IPS DF 4.7 (cell line): Measurements from ENCODE around the gene LRP5.

Source experiments
- DNase-seq: peaks from one replicate; pipeline ENCODE4 v3.0.0-alpha.2; 2013; ENCODE audit warnings: low spot score; ENCODE audit errors: extremely low read depth

The LRP5 gene

DNA sequence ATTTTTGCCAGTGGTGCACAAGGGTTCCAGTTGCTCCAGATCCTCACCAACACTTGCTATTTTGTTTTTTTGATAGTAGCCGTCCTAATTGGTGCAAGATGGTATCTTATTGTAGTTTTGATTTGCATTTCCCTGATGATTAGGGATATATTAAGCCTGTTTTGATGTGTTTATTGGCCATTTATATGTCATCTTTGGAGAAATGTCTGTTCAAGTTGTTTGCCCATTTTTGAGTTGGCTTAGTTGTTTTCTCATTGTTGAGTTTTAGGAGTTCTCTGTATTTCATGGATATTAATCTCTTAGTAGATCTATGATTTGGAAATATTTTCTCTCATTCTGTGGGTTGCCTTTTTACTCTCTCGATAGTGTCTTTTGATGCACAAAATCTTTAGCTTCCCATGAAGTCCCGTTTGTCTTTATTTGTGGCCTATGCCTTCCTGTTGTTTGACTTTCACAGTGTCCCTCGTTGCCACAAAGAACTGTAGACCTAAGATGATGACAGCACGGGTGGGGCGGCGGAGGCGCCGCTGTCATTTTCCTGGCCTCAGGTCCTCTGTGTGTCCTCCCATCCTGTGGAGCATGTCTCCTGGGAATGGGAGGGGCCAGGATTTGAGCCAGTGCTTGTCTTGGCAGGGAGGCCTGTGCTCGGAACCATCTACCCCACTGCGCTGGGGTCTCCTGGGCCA lies 33.5 kb downstream of the LRP5 start:
- no peak for DNase-seq

DNA sequence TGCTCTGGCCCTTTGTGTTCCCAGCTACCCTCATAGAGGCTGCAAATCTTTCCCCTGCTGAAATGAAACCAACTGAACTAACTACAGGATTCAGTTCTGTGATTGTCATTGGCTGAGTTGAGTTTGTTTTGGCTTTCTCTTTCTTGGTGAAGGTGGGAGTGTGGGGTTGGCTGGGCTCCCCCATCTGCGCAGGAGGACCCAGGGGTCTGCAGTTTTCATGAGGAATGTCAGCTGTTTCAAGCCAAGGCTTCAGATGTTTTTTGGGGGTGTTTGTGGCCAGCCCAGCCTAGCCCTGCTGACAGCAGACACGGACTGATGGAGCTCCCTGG lies 34.0 kb downstream of the LRP5 start:
- DNase-seq = no peak

DNA sequence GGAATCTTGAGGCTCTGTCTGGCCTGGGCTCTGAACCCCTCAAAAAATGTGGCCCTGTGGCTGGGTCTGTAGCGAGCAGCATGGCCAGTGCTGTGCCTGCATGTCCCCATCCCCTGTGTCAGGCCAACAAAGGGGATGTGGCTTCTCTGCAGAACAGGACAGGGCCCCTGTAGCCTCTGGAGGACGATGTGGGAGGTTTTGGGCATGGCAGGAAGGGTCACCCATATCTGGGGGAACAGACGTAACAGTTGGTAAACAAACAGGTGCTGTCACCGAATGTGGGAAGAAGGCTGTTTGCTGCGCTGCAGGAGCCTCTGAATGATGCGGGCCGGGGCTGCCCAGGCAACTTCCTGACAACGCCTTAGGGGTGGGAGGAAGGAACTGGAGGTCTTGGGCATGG lies 35.0 kb downstream of the LRP5 start:
- DNase-seq = no peak

DNA sequence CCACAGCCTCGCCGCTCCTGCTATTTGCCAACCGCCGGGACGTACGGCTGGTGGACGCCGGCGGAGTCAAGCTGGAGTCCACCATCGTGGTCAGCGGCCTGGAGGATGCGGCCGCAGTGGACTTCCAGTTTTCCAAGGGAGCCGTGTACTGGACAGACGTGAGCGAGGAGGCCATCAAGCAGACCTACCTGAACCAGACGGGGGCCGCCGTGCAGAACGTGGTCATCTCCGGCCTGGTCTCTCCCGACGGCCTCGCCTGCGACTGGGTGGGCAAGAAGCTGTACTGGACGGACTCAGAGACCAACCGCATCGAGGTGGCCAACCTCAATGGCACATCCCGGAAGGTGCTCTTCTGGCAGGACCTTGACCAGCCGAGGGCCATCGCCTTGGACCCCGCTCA lies 35.5 kb downstream of the LRP5 start:
- no peak for DNase-seq

DNA sequence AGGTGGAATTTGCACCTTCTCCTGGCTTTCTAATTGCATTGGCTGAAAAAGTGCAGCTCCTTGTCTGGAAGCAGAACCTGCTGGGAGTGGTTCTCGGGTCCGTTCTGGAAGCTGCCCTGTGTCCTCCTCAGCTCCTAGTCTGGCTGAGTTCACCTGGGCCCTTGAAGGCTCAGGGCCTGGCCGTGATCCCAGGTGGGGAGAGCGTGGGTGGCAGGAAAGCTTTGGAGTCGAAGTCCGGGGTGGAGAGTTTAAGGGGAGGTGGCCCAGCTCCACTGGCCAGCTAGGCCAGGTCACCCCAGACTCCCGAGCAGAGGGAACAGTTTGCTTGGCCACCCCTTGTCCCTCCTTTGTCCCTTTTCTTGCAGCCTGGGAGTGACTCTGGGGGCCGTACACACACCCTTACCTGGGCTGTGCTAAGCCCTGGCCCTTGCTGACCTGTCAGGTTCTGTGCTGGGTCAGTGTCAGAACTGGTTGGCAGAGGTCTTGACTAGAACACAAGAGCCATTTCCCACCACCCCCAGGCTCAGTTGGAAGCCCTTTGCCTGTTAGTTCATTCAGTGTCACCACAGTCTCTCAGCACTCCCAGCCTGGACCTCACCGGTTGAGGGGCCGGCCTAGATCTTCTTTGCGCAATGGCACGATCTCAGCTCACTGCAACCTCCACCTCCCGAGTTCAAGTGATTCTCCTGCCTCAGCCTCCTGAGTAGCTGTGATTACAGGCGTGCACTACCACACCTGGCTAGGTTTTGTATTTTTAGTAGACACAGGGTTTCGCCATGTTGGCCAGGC lies 37.3 kb downstream of the LRP5 start:
- DNase-seq = no peak

DNA sequence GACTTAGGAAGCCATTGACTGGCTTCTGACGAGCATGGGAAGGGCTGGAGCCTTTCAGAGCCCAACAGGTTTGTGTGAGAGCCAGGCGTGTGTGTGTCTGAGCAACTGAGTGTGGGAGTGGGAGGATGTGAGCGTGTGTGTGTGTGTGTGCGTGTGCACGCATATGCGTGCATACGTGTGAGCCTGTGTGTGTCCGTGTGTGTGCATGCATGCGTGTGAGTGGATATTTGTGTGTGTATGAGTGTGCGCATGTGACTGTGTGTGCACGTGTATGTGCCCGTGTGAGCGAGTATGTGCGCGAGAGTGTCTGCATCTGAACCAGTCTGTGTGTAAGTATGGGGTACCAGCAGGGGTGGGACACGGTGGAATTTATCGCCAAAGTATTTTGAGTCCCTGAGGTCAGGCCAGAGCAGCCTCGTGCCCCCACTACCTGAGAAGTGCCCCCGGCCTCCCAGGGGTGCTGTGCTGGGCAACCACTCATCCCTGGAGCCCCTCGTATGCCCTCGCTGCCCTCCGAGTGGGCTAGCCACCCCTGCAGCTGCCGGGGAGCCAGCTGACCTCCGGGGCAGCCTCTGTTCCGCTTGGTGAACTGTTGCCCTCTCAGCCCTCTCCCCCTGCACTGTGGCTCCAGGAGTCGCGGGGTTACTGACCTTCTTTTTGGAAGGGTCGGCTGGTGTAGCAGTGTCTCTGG lies 38.5 kb downstream of the LRP5 start:
- DNase-seq = no peak

DNA sequence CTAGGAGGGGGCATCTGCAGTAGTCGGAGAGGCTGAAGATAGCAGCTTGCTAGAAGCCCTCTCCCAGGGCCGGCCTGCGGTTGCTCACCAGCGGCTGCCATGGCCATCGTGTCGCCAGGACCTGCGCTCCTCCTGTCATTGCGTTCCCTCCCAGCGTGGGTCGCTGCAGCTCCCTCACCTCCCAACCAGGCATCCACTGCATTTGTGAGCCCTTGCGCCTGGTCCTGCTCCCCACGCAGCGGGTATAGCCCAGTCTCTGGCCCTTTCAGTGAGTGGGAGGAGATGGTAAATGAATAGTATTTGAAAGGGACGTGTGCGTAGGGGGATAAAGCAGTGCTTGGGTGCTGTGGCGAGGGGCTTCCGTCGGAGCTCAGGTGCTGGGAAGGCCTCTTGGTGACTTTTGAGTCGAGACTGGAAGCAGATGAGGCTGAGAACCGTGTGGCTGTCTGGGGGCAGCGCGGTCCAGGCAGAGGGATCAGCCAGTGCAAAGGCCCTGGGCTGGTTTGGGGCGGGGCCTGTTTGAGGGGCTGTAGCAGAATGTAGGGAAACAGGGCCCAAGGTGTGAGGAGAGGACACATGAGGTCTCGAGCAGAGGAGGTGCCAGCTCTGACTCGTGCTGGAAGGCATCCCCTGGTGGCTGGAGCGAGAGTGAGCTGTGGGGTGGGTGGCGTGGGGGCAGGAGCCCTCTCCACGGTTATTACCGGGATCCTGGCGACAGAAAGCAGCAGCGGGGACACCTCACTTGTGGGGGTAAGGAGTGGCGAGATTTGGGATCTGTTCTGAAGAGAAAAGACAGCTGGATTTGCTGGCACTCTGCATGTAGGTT lies 39.3 kb downstream of the LRP5 start:
- DNase-seq = no peak

DNA sequence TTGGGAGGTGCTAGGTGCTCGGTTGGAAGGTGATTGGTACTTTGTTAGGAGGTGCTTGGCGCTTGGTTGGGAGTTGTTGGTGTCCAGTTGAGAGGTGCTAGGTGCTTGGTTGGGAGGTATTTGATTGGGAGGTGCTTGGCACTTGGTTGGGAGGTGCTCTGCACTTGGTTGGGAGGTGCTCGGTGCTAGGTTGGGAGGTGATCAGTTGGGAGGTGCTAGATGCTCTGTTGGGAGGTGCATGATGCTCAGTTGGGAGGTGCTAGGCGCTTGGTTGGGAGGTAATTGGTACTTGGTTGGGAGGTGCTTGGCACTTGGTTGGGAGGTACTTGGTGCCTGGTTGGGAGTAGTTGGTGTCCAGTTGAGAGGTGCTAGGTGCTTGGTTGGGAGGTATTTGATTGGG lies 40.2 kb downstream of the LRP5 start:
- DNase-seq = no peak

DNA sequence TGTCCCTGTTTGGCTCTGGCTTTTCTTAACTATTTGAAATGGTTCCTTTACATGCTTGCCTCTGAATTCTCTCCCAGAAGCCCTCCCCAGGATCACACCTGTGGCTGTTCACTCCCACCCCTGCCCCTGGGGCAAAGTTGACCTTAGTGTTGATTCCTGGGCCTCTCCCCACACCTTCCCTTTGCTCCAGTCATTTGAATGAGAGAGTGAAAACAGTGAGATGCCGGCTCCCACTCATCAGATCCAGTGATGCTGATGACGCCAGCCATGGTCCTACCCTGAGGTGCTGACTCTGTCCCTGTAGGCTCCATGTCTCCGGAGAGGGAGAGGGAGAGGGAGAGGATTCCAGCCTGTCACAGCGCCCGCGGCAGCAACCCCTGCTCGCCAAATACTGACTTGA lies 40.7 kb downstream of the LRP5 start:
- DNase-seq = no peak

DNA sequence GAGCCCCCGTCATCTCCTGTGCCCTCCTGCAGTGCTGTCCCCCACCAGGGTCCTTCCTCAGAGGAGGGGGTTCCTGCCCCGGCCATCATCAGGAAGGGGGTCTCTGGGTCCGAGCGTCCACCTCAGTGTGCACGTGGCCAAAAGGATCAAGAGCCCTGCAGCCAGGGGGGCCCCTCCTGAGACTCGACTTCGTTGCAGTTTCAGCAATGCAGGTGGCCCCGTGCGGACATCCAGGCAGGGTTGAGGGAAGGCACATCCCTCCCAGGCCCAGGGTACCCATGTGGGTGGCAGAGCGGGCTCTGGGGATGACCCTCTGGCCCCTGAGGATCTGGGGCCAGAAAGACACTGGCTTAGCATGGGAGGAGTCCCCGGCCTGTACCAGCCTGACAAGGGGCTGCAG lies 41.3 kb downstream of the LRP5 start:
- no peak for DNase-seq

DNA sequence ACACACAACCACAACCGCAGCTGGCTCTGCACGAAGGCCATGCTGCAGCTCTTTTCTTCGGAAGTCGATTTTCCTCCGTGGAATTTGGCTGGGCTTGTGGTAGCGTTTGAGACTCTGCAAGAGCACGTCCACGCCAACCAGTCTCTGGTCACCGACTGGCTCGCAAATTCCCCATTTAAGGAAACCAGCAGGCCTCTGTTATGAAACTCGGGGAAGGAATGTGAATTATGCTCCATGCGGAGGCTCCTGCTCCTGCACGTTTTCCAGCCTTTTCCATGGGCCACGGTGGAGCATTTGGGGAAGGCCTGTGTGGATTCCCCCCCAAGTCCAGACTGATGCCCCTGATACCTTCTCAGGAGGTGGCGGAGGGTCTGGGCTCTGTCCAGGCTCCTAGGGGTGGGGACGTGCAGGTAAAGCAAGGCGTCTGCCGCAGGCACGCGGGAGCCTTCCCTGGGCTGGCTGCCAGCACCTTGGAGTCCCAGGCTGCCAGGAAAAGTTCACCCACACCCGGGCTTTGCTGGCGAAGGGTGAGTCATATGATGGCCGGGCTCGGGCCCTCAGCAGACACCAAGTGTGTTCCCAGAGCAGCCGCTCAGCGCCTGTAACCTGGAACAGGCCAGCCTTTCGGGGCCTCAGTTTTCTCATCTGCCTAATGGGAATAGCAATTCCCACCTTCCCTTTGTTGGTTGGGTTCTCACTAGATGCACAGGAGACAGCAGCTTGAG lies 41.9 kb downstream of the LRP5 start:
- no peak for DNase-seq

DNA sequence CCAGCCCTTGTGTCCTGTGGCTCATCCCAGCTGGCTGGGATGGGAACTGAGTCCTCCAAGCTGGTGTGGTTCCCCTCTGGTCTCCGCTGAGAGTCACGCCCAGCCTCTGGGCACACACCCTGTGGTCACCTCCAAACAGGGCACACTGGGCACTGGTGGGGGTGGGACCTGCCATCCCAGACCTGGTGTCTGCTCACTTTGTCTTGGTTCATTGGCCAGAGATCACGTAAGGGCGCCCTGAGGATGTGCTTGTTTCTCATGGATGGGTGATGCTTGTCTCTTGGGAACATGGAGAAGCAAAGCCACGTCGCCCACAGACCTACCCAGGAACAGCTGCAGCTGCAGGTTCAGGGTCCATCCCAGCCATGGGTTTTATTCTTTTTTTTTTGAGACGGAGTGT lies 43.1 kb downstream of the LRP5 start:
- DNase-seq = no peak

DNA sequence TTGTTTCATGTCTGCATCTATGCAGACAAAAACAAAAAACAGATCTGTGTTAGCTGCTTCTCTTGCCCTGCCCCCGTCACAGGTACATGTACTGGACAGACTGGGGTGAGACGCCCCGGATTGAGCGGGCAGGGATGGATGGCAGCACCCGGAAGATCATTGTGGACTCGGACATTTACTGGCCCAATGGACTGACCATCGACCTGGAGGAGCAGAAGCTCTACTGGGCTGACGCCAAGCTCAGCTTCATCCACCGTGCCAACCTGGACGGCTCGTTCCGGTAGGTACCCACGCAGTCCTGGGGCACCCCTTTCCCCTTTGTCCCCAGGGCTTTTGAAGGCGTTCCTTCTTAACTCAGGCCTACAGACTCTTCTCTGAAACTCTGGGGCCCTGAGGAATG lies 45.2 kb downstream of the LRP5 start:
- DNase-seq = no peak

DNA sequence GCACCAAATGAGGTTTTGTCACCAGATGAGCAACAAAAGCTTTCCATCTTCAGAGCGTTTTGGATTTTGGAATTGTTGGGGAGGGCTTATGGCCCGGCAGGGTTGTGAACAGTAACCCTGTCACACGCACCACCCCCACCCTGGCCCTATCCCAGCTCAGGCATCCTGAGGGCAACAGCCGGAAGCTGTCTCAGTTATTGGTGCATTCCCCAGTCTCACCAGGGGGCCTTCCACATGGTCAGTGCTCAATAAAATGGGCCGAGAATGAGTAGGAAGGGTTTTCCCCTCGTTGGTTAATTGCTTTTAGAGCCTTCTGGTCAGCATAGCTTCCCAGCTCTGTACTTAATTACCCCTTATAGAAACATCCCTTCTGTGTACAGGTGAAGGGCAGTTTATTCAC lies 46.0 kb downstream of the LRP5 start:
- DNase-seq = no peak

DNA sequence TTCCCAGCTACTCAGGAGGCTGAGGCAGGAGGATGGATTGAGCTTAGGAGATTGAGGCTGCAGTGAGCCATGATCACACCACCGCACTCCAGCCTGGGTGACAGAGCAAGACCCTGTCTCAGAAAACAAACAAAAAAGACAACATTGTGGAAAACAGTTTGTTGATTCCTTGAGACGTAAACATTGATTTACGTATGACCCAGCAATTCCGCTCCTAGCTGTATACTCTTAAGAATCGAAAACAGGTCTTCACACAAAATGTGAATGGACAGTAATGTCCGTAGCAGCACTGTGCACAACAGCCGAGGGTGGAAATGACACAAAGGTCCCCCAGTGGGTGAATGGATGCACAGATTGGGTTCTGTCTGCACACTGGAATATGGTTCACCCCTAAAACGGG lies 49.3 kb downstream of the LRP5 start:
- no peak for DNase-seq

DNA sequence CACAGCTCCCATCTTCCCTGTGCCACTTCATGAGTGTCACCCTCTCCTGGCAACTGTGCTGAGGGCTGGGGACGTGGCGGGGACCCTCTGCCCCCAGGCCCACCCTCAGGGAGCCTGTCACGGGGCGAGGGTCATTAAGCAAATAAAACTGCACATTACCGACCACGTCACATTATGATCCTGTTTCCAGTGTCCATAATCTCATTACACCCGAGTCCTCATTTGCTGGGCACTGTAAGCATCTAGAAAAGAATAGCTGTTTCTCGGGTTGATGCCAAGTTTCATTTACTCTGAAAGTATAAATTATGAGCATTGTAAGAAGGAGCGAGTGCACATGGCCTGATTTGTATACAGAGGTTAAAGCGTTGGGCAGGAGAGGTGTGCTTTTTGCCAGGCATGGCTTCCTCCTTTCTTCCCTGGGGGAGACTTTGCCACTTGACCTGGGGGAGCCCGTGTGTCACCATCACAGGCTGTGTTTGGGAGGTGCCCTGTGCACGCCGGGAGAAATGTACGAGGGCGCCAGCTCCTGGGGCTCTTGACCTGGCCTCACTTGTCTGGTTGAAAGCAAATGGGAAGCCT lies 50.5 kb downstream of the LRP5 start:
- no peak for DNase-seq

DNA sequence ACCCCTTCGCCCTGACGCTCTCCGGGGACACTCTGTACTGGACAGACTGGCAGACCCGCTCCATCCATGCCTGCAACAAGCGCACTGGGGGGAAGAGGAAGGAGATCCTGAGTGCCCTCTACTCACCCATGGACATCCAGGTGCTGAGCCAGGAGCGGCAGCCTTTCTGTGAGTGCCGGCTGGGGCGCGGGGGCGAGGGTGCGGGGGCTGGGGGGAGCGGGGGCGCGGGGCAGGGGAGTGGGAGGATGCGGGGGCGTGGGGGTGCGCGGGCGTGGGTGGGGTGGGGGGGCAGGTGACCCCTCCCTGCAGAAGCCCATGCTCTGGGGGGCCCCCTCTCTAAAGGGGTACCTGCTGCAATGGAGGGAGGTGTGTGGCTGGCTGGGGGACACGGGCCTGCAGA lies 51.4 kb downstream of the LRP5 start:
- no peak for DNase-seq

DNA sequence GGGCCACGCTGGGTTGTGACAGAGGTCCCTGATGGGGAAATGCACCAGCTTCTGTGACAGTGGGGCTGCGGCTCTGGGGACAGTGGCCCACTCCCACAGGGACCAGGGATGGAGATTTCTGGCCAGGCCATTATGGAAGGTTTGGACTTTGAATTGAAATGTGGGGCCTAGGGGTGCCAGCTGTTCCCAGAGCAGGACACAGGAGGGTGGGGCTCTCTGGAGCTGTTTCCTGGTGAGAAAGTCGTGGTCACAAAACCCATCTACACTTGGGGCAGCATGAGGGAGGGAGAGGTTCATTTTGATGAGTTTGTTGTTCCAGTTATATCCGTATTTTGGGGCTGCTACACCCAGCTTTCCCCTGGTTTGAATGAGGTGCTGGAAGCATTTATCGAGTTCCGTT lies 52.2 kb downstream of the LRP5 start:
- DNase-seq = no peak

DNA sequence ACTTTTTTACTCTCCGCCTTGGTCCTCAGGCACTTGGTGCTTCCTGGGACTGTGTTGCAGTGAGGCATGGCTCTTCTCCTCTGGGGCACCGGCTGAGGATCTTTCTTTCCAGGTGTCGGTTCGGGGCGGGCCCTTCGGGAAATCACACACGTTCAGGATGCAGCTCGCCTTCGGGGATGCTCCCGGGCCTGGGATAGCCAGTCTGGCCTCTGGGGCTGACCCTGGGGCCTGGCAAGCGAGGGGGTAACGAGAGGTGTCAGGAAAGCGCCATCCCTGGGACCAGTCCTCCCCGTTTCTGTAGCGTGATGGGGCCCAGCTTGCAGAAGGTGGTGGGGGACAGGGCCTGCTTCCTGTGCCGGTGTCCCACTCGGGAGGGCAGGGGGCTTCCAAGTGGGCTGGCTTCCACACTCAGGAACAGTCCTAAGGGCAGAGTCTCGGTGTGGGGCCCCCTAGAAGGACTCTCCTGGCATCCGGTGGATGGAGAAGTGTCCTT lies 53.6 kb downstream of the LRP5 start:
- DNase-seq = no peak

DNA sequence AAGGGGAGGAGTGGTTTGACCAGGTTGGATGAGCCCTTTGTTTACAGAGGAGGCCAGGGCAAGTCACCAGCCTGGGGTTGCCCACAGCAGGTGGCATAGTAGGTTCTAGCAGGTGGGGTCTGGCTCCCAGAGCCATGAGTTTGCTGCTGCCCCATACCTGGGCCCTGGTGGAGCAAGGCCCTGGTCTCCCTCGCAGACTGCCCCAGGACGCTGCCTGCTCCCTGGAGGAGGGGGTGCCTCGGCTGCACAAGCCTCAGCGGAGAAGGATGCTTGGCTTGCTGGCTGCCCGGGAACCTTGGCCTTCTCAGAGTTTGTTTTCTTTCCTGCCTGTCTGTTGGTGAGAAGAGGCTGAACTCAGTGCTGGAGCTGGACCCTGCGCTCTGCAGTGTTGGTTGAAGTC lies 54.9 kb downstream of the LRP5 start:
- no peak for DNase-seq

DNA sequence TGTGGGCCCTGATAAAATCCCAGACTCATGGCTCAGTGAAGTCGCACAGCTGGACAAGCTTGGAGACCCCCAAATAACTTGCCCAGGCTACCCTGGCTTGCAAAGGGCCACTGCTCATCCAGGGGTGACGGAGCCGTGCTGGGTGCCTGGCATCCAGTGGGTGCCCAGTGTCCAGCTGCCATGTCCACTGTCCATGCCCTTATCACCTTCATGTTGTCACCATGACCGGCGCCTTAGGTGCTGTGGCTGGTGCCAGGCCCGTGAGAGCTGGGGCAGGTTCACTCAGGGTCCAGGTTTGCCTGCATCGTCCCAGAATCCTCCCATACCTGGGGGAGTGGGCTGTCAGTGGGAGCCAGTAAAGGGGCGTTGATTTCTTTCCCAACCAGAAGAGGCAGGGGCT lies 57.4 kb downstream of the LRP5 start:
- DNase-seq = no peak
